ENCODE measurements around the gene TROAP. TPM values are rescaled to one million over a fixed set of nuclear protein-coding genes. Genes with fewer than 3 reads are reported as not detected.

The TROAP gene
- total and polyA plus RNA-seq, 4 donors = 0.97 to 17.5 (median 2.0) TPM; not detected in 1

GRCh38 chr12:49369411-49370145 is 46.5 kb downstream of the TROAP start:
- 72% methylated on average over 6 of the region's 6 CpGs for WGBS
- no peak overlapping the region for H3K27ac ChIP-seq (ENCODE audit: low read depth in 1 of 2, low read length in 2 of 2)

More at GRCh38 chr12:49369411-49370145, 46.5 kb downstream of the TROAP start:
- Histone ChIP-seq H3K9ac (ENCODE audit: low read depth in 1 of 2, low read length in 2 of 2) (no peak overlapping the region), H3K4me1 (ENCODE audit: control insufficient read depth in 4 of 4, insufficient read depth in 4 of 4, low read length in 3 of 4) (peaks cover 2 to 15% (median 5%) of the 10 kb centered on the region in 4 donors), H3K36me3 (ENCODE audit: control insufficient read depth in 4 of 4, insufficient read depth in 3 of 4, low read depth in 1 of 4, low read length in 3 of 4) (no peaks in the 10 kb centered on the region), H3K9me3 (ENCODE audit: control insufficient read depth in 4 of 4, low read length in 3 of 4) (no peaks in the 10 kb centered on the region), H3K4me3 (ENCODE audit: low read depth in 1 of 3, low read length in 3 of 3) (no peak overlapping the region), H3K27me3 (ENCODE audit: control insufficient read depth in 4 of 4, insufficient read depth in 4 of 4, low read length in 3 of 4) (no peaks in the 10 kb centered on the region)
- TF ChIP-seq REST (IDR thresholded peaks at IDR 0.05) (no peak), ATF3 (IDR thresholded peaks at IDR 0.05) (no peak), FOXA1 (IDR thresholded peaks at IDR 0.05) (no peak), NR2F2 (IDR thresholded peaks at IDR 0.05) (no peak), RXRA (IDR thresholded peaks at IDR 0.05) (no peak), CTCF (IDR thresholded peaks at IDR 0.05; ENCODE audit: low read depth, low read length, missing input control) (no peak), FOXA2 (IDR thresholded peaks at IDR 0.05) (no peak), MAX (IDR thresholded peaks at IDR 0.05) (no peak), JUND (IDR thresholded peaks at IDR 0.05) (no peak), RAD21 (IDR thresholded peaks at IDR 0.05) (no peak), HNF4A (conservative IDR thresholded peaks at IDR 0.05) (no peak), HNF4G (IDR thresholded peaks at IDR 0.05) (no peak), ZBTB33 (IDR thresholded peaks at IDR 0.05) (no peak), YY1 (IDR thresholded peaks at IDR 0.05) (no peak), TAF1 (conservative IDR thresholded peaks at IDR 0.05) (no peak), EGR1 (IDR thresholded peaks at IDR 0.05; ENCODE audit: low read depth in 2 of 2) (no peak), SP1 (IDR thresholded peaks at IDR 0.05) (no peak)
- DNase-seq (ENCODE audit: low spot score) = no peak

Measured in liver (tissue), 9 donors.